AG08396 (cell line): Measurements from ENCODE around the gene EGLN1.
"Not testable (repeated sequence)": the region's sequence is repeated elsewhere in the genome, so short reads cannot be mapped to it uniquely, and the experiment has no call there.

Source experiments
- DNase-seq: peaks from one replicate; pipeline ENCODE4 v3.0.0; 2012; ENCODE audit warnings: low spot score, mixed read lengths

EGLN1 gene

GRCh38 chr1:231359113-231359512, 63.0 kb downstream of the EGLN1 start:
- DNase-seq, result peak; percentile 33

GRCh38 chr1:231357831-231358354, 64.2 kb downstream of the EGLN1 start:
- DNase-seq, result peak; percentile 44

GRCh38 chr1:231357187-231357772, 64.8 kb downstream of the EGLN1 start:
- DNase-seq, result no peak

GRCh38 chr1:231355171-231355570, 66.9 kb downstream of the EGLN1 start:
- DNase-seq, result no peak

GRCh38 chr1:231354330-231355020, 67.6 kb downstream of the EGLN1 start:
- no peak for DNase-seq

GRCh38 chr1:231353086-231353485, 69.0 kb downstream of the EGLN1 start:
- DNase-seq, result no peak

- DNase-seq, result no peak
These were observed 70.3 kb downstream of the EGLN1 start for GRCh38 chr1:231351816-231352215.

- not testable (repeated sequence) for DNase-seq
These were observed 73.2 kb downstream of the EGLN1 start for GRCh38 chr1:231348856-231349255.

- no peak for DNase-seq
These were observed 73.6 kb downstream of the EGLN1 start for GRCh38 chr1:231348442-231348841.

- DNase-seq, result no peak
These were observed 74.1 kb downstream of the EGLN1 start for GRCh38 chr1:231347961-231348360.

- no peak for DNase-seq
These were observed 81.6 kb downstream of the EGLN1 start for GRCh38 chr1:231340328-231341013.

GRCh38 chr1:231338270-231339128, 83.6 kb downstream of the EGLN1 start, which contains the start of gene SPRTN:
Gene SPRTN, plus strand, starts transcription at chr1:231338293. Its CDS starts 91 bp downstream, at chr1:231338384.
- peak; percentile 90 for DNase-seq

GRCh38 chr1:231337472-231338269, 84.4 kb downstream of the EGLN1 start, which contains the start of gene EXOC8:
Gene EXOC8, minus strand, starts transcription at chr1:231337852. Its CDS starts 107 bp downstream, at chr1:231337745.
- DNase-seq, result peak; percentile 99

GRCh38 chr1:231337043-231337471, 85.0 kb downstream of the EGLN1 start:
- DNase-seq, result no peak

- DNase-seq, result no peak
These were observed 86.2 kb downstream of the EGLN1 start for GRCh38 chr1:231335663-231336602.

GRCh38 chr1:231334952-231335351, 87.1 kb downstream of the EGLN1 start:
- no peak for DNase-seq

- DNase-seq, result no peak
These were observed 87.9 kb downstream of the EGLN1 start for GRCh38 chr1:231334079-231334666.

GRCh38 chr1:231332761-231333160, 89.3 kb downstream of the EGLN1 start:
- DNase-seq, result no peak

- DNase-seq, result no peak
These were observed 92.6 kb downstream of the EGLN1 start for GRCh38 chr1:231329483-231329882.
